Measurements from ENCODE around the gene PDE1C. TPM values are rescaled to one million over a fixed set of nuclear protein-coding genes. Genes with fewer than 3 reads are reported as not detected.

Gene PDE1C
- total RNA-seq, 1 donor from 2014 or later: under 0.01 TPM

- no peak for DNase-seq (ENCODE audit: low read depth in 2 of 2)
Measured at GRCh38 chr7:31899356-31899927, 170.8 kb downstream of the PDE1C start.

- no peak for DNase-seq (ENCODE audit: low read depth in 2 of 2)
Measured at GRCh38 chr7:31896925-31897324, 173.3 kb downstream of the PDE1C start.

GRCh38 chr7:31894308-31894707, 175.9 kb downstream of the PDE1C start:
- DNase-seq (ENCODE audit: low read depth in 2 of 2): no peak

GRCh38 chr7:31893365-31893764, 176.8 kb downstream of the PDE1C start:
- DNase-seq (ENCODE audit: low read depth in 2 of 2): no peak

- DNase-seq (ENCODE audit: low read depth in 2 of 2): no peak
Measured at GRCh38 chr7:31892099-31892829, 177.9 kb downstream of the PDE1C start.

- peak in 1 of 2 donors; percentile 82 for DNase-seq (ENCODE audit: low read depth in 2 of 2)
Measured at GRCh38 chr7:31890766-31891165, 179.4 kb downstream of the PDE1C start.

GRCh38 chr7:31890198-31890597, 180.0 kb downstream of the PDE1C start:
- peak in 1 of 2 donors; percentile 7 for DNase-seq (ENCODE audit: low read depth in 2 of 2)

GRCh38 chr7:31887006-31887405, 183.2 kb downstream of the PDE1C start:
- peak in 1 of 2 donors; percentile 57 for DNase-seq (ENCODE audit: low read depth in 2 of 2)

GRCh38 chr7:31885171-31885570, 185.0 kb downstream of the PDE1C start:
- no peak for DNase-seq (ENCODE audit: low read depth in 2 of 2)

GRCh38 chr7:31883761-31884164, 186.4 kb downstream of the PDE1C start:
- DNase-seq (ENCODE audit: low read depth in 2 of 2): peak; percentile 69 to 83

- DNase-seq (ENCODE audit: low read depth in 2 of 2): no peak
Measured at GRCh38 chr7:31882187-31882586, 188.0 kb downstream of the PDE1C start.

GRCh38 chr7:31878875-31879274, 191.3 kb downstream of the PDE1C start:
- no peak for DNase-seq (ENCODE audit: low read depth in 2 of 2)

GRCh38 chr7:31875424-31875823, 194.8 kb downstream of the PDE1C start:
- DNase-seq (ENCODE audit: low read depth in 2 of 2): peak; percentile 75 to 80

- no peak for DNase-seq (ENCODE audit: low read depth in 2 of 2)
Measured at GRCh38 chr7:31874631-31875386, 195.4 kb downstream of the PDE1C start.

- DNase-seq (ENCODE audit: low read depth in 2 of 2): no peak
Measured at GRCh38 chr7:31873816-31874597, 196.2 kb downstream of the PDE1C start.

GRCh38 chr7:31872545-31873370, 197.4 kb downstream of the PDE1C start:
- DNase-seq (ENCODE audit: low read depth in 2 of 2): no peak

GRCh38 chr7:31864646-31865045, 205.6 kb downstream of the PDE1C start:
- DNase-seq (ENCODE audit: low read depth in 2 of 2): peak in 1 of 2 donors; percentile 15

GRCh38 chr7:31860925-31861324, 209.3 kb downstream of the PDE1C start:
- DNase-seq (ENCODE audit: low read depth in 2 of 2): no peak

- DNase-seq (ENCODE audit: low read depth in 2 of 2): no peak
Measured at GRCh38 chr7:31858055-31858454, 212.2 kb downstream of the PDE1C start.

- DNase-seq (ENCODE audit: low read depth in 2 of 2): no peak
Measured at GRCh38 chr7:31857172-31857571, 213.0 kb downstream of the PDE1C start.

GRCh38 chr7:31856337-31856736, 213.9 kb downstream of the PDE1C start:
- DNase-seq (ENCODE audit: low read depth in 2 of 2): no peak
